HCT116 (cell line): ENCODE results near the gene SLC44A2. TPM values are rescaled to one million over a fixed set of nuclear protein-coding genes. Genes with fewer than 3 reads are reported as not detected.

Experiments used
- ATAC-seq: fragments of 200-7000 bp; cut with Tn5 transposase; 2 replicates; pipeline ENCODE4 v1.9.1; 2020; ENCODE audit warnings: mild to moderate bottlenecking, moderate library complexity
- BruUV-seq: library from RNA; stranded (reverse); fragments of 400-500 nt; replicated peaks from 2 replicates; lab custom pipeline; 2021; lab: Mats Ljungman, UMichigan
- CTCF ChIA-PET: fragments of 300-600 bp; sonication (Branson Sonifier 250); formaldehyde crosslinking; loops from one replicate; lab custom pipeline; 2021; ENCODE audit warnings: antibody characterized with exemption; lab: Charles Lee
- POLR2A ChIA-PET: fragments of 300-600, 350-600 bp; sonication (Branson Sonifier 250); formaldehyde crosslinking; loops from one replicate; lab custom pipeline; 2021; ENCODE audit warnings: antibody characterized with exemption; lab: Charles Lee
- RAD21 ChIA-PET, 2 experiments: fragments of 300-600 bp; sonication (Branson Sonifier 250); formaldehyde crosslinking; loops; one replicate each; lab custom pipeline; 2023; ENCODE audit warnings: low total read pairs in 2 of 2; ENCODE audit not compliant: uncharacterized antibody in 2 of 2, unreplicated experiment in 2 of 2, low non-redundant PET in 1 of 2; lab: Charles Lee
- DNase-seq: peaks from one replicate; pipeline ENCODE4 v3.0.0-alpha.2; 2010; ENCODE audit warnings: low read depth, low spot score
- H2AFZ ChIP-seq: fragments of 200-600 bp; shearing (Covaris generic), sonication (generic); 2 replicates; pipeline ENCODE4 v1.6.1; 2017; ENCODE audit warnings: low read depth, mixed run types, mixed read lengths, antibody characterized with exemption, low read length; ENCODE audit not compliant: poor library complexity, severe bottlenecking
- H3K27ac ChIP-seq: 2 replicates; pipeline ENCODE4 v1.5.1; 2012; ENCODE audit warnings: low read depth, low read length
- H3K27me3 ChIP-seq: fragments of 200-600 bp; sonication (generic); 2 replicates; pipeline ENCODE4 v1.6.1; 2016; ENCODE audit warnings: mixed run types, low read length, mixed read lengths; ENCODE audit not compliant: insufficient read depth
- H3K36me3 ChIP-seq, 2 experiments: fragments of 200-500 bp in 1 of 2; fragments of 200-600 bp in 1 of 2; sonication (Bioruptor generic) in 1 of 2; sonication (generic) in 1 of 2; 2 replicates each; pipeline versions ENCODE4 v1.5.1 to v1.6.1; 2014 to 2016; ENCODE audit warnings: low read length in 2 of 2, inconsistent platforms in 1 of 2, mixed read lengths in 1 of 2, mixed run types in 1 of 2; ENCODE audit not compliant: insufficient read depth in 2 of 2, control insufficient read depth in 1 of 2
- H3K4me1 ChIP-seq, 2 experiments: fragments of 200-600 bp in 1 of 2; sonication (generic) in 1 of 2; 2 replicates each; pipeline versions ENCODE4 v1.5.1 to v1.6.1; 2012 to 2017; ENCODE audit warnings: low read length in 2 of 2, inconsistent platforms in 1 of 2, mild to moderate bottlenecking in 1 of 2, mixed read lengths in 1 of 2, mixed run types in 1 of 2, moderate library complexity in 1 of 2; ENCODE audit not compliant: insufficient read depth in 2 of 2, control insufficient read depth in 1 of 2
- H3K4me2 ChIP-seq: fragments of 200-600 bp; sonication (generic); 2 replicates; pipeline ENCODE4 v1.6.1; 2017; ENCODE audit warnings: mixed run types, low read length, mixed read lengths
- H3K4me3 ChIP-seq, 2 experiments: fragments of 200-600 bp in 1 of 2; sonication (generic) in 1 of 2; replicated peaks in 1 of 2; 2 replicates each; pipeline ENCODE4 v1.5.1; 2011 to 2016; ENCODE audit warnings: low read length in 2 of 2, control low read depth in 1 of 2, low read depth in 1 of 2, mild to moderate bottlenecking in 1 of 2, mixed read lengths in 1 of 2, mixed run types in 1 of 2
- H3K79me2 ChIP-seq: fragments of 200-600 bp; sonication (generic); 2 replicates; pipeline ENCODE4 v1.6.1; 2017; ENCODE audit warnings: mild to moderate bottlenecking, mixed run types, low read length, moderate library complexity, mixed read lengths; ENCODE audit not compliant: insufficient read depth
- H3K9ac ChIP-seq: fragments of 200-600 bp; sonication (generic); 2 replicates; pipeline ENCODE4 v1.6.1; 2016; ENCODE audit warnings: low read length, mixed read lengths
- H3K9me2 ChIP-seq: fragments of 200-600 bp; sonication (generic), shearing (Covaris generic); 2 replicates; pipeline ENCODE4 v1.6.1; 2017; ENCODE audit warnings: mixed run types, mild to moderate bottlenecking, moderate library complexity; ENCODE audit not compliant: insufficient read depth
- H3K9me3 ChIP-seq, 2 experiments: fragments of 200-500 bp in 1 of 2; fragments of 200-600 bp in 1 of 2; sonication (Bioruptor generic) in 1 of 2; sonication (generic) in 1 of 2; 2 replicates each; pipeline ENCODE4 v1.6.1; 2014 to 2017; ENCODE audit warnings: low read length in 2 of 2, mixed read lengths in 2 of 2, inconsistent platforms in 1 of 2, low read depth in 1 of 2, mild to moderate bottlenecking in 1 of 2, mixed run types in 1 of 2, moderate library complexity in 1 of 2; ENCODE audit not compliant: control insufficient read depth in 1 of 2, insufficient read depth in 1 of 2
- H4K20me1 ChIP-seq: fragments of 200-600 bp; sonication (generic), shearing (Covaris generic); 2 replicates; pipeline ENCODE4 v1.6.1; 2017; ENCODE audit warnings: mixed run types, mild to moderate bottlenecking, moderate library complexity; ENCODE audit not compliant: insufficient read depth
- EGR1 ChIP-seq: IDR thresholded peaks from 2 replicates; pipeline ENCODE4 v1.6.1; 2012; ENCODE audit warnings: low read depth
- EZH2 ChIP-seq: fragments of 200-600 bp; sonication (generic); IDR thresholded peaks from 2 replicates; pipeline ENCODE4 v1.6.1; 2017; ENCODE audit warnings: antibody characterized with exemption, mixed run types
- FOSL1 ChIP-seq: IDR thresholded peaks from 2 replicates; pipeline ENCODE4 v1.6.1; 2012; ENCODE audit warnings: low read depth
- POLR2A ChIP-seq: IDR thresholded peaks from 2 replicates; pipeline ENCODE4 v1.7.0; 2011; ENCODE audit warnings: borderline replicate concordance; ENCODE audit not compliant: insufficient read depth, insufficient read length; ENCODE audit errors: extremely low read depth
- POLR2AphosphoS5 ChIP-seq: IDR thresholded peaks from 2 replicates; pipeline ENCODE4 v1.6.1; 2011; ENCODE audit warnings: mild to moderate bottlenecking, low read depth, low read length, moderate library complexity
- RAD21 ChIP-seq: IDR thresholded peaks from 2 replicates; pipeline ENCODE4 v1.6.1; 2012; ENCODE audit warnings: low read depth, mild to moderate bottlenecking
- SIN3A ChIP-seq: IDR thresholded peaks from 2 replicates; pipeline ENCODE4 v1.6.1; 2012; ENCODE audit warnings: low read depth
- SP1 ChIP-seq: IDR thresholded peaks from 2 replicates; pipeline ENCODE4 v1.6.1; 2012; ENCODE audit warnings: low read depth
- SRF ChIP-seq: IDR thresholded peaks from 2 replicates; pipeline ENCODE4 v1.6.1; 2012; ENCODE audit warnings: low read depth
- ZNF274 ChIP-seq: fragments of 200-500 bp; sonication (Bioruptor generic); IDR thresholded peaks from 2 replicates; pipeline ENCODE4 v1.6.1; 2014; ENCODE audit warnings: mild to moderate bottlenecking, low read depth, low read length, inconsistent platforms
- intact Hi-C: fragments of 100-400 bp; cut with micrococcal nuclease; formaldehyde crosslinking; loops from 2 replicates; pipeline ENCODE4 v1.10.0; 2022
- total RNA-seq: library from RNA; stranded (reverse); gene quantifications from one replicate; pipeline ENCODE4 v1.2.1, GENCODE V29; 2021; ENCODE audit not compliant: unreplicated experiment
- TF ChIP-seq, protein P1 (sequence below): IDR thresholded peaks from 2 replicates; pipeline ENCODE4 v1.6.1; 2012
- TF ChIP-seq, protein P2 (sequence below): IDR thresholded peaks from 2 replicates; pipeline ENCODE4 v1.6.1; 2011; ENCODE audit warnings: mild to moderate bottlenecking, low read length, moderate library complexity; ENCODE audit not compliant: insufficient replicate concordance; ENCODE audit errors: extremely low read depth

Gene SLC44A2
- total RNA-seq, 1 experiment from 2014 or later, result 90.9 TPM

DNA sequence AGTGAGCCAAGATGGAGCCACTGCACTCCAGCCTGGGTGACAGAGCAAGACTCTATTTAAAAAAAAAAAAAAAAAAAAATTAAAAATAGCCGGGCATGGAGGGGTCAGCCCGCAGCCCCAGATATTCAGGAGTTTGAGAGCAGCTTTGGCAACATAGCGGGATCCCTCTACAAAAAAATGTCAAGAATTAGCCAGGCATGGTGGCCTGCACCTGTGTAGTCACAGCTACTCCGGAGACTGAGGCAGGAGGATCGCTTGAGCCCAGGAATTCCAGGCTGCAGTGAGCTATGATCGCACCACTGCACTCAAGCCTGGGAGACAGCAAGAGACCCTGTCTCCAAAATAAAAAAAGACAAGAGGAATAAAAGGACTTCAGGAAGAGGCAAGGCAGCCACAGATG is 39.0 kb upstream of the SLC44A2 start:
- Histone ChIP-seq H2AFZ (no peak overlapping the region), H3K36me3 (peaks cover 3% of the 10 kb centered on the region in 2 experiments; a peak in 1 of 4 replicates), H3K27ac (peak overlapping the region; percentile 67), H3K4me3 (peak overlapping the region; percentile 76 to 86), H3K4me1 (peaks cover 0 to 12% of the 10 kb centered on the region in 2 experiments; a peak in 1 of 4 replicates), H3K27me3 (no peaks in the 10 kb centered on the region), H3K9me2 (peaks cover 6% of the 10 kb centered on the region; the same call in 1 of the 2 replicates), H4K20me1 (no peaks in the 10 kb centered on the region), H3K79me2 (peaks cover 4% of the 10 kb centered on the region; the same call in 1 of the 2 replicates), H3K4me2 (peak overlapping the region; percentile 87), H3K9ac (peak overlapping the region; percentile 78), H3K9me3 (no peaks in the 10 kb centered on the region)
- ChIA-PET POLR2A (interaction anchor here (1.0 kb wide), 1 partner anchor 57 kb away, joined by 4 read pairs; no protein-coding TSS in a partner anchor), RAD21 (interaction anchor here in 1 of 2 experiments (0.7 kb wide), 1 partner anchor 81 kb away, joined by 3 read pairs; no protein-coding TSS in a partner anchor), CTCF (interaction anchor here (0.9 to 2.6 kb wide), 2 partner anchors 13 to 58 kb away, joined by 3 to 9 read pairs; no protein-coding TSS in a partner anchor)
- ATAC-seq (no peak), DNase-seq (no peak)
- TF ChIP-seq EGR1 (no peak), RAD21 (no peak), SRF (no peak), POLR2A (no peak), FOSL1 (no peak), ZNF274 (no peak), EZH2 (no peak)
- BruUV-seq, result no TSS peak
- intact Hi-C loops, result no loop called here

GRCh38 chr19:10587022-10587838 is 38.1 kb upstream of the SLC44A2 start, which contains the start of gene AP1M2:
TSS of gene AP1M2 (minus strand) at chr19:10587312. CDS start at chr19:10587231, 81 bp downstream.
- intact Hi-C loops, result no loop called here
- peak within 1 kb of the TSS; percentile 76 to 86 for H3K4me3 ChIP-seq
- ChIA-PET POLR2A (no interaction called here), RAD21 (interaction anchor here in 1 of 2 experiments (0.7 kb wide), 1 partner anchor 82 kb away, joined by 3 read pairs; no protein-coding TSS in a partner anchor), CTCF (interaction anchor here (2.6 kb wide), 1 partner anchor 58 kb away, joined by 9 read pairs; no protein-coding TSS in a partner anchor)
- H4K20me1 ChIP-seq, result no peaks in the 10 kb centered on the region
- H3K27ac ChIP-seq, result peak within 1 kb of the TSS; percentile 67
- H2AFZ ChIP-seq, result peak within 1 kb of the TSS; percentile 89
- H3K9me3 ChIP-seq, result no peaks in the 10 kb centered on the region
- peak within 1 kb of the TSS; percentile 87 for H3K4me2 ChIP-seq
- H3K79me2 ChIP-seq, result peaks cover 4% of the 10 kb centered on the region; the same call in 1 of the 2 replicates
- no TSS peak for BruUV-seq
- DNase-seq (peak; percentile 42), ATAC-seq (peak; percentile 90)
- peaks cover 0 to 3% of the 10 kb centered on the region in 2 experiments; a peak in 1 of 4 replicates for H3K36me3 ChIP-seq
- peaks cover 6% of the 10 kb centered on the region; the same call in 1 of the 2 replicates for H3K9me2 ChIP-seq
- H3K9ac ChIP-seq, result peak within 1 kb of the TSS; percentile 78
- H3K4me1 ChIP-seq, result peaks cover 0 to 12% of the 10 kb centered on the region in 2 experiments; a peak in 1 of 4 replicates
- H3K27me3 ChIP-seq, result no peaks in the 10 kb centered on the region
- TF ChIP-seq, protein P1, sequence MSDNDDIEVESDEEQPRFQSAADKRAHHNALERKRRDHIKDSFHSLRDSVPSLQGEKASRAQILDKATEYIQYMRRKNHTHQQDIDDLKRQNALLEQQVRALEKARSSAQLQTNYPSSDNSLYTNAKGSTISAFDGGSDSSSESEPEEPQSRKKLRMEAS, result peak; percentile 87
- TF ChIP-seq SIN3A (peak; percentile 34; the same call in 1 of the 2 replicates), SP1 (peak; percentile 34; the same call in 1 of the 2 replicates), POLR2AphosphoS5 (peak; percentile 83)
- TF ChIP-seq, protein P2, sequence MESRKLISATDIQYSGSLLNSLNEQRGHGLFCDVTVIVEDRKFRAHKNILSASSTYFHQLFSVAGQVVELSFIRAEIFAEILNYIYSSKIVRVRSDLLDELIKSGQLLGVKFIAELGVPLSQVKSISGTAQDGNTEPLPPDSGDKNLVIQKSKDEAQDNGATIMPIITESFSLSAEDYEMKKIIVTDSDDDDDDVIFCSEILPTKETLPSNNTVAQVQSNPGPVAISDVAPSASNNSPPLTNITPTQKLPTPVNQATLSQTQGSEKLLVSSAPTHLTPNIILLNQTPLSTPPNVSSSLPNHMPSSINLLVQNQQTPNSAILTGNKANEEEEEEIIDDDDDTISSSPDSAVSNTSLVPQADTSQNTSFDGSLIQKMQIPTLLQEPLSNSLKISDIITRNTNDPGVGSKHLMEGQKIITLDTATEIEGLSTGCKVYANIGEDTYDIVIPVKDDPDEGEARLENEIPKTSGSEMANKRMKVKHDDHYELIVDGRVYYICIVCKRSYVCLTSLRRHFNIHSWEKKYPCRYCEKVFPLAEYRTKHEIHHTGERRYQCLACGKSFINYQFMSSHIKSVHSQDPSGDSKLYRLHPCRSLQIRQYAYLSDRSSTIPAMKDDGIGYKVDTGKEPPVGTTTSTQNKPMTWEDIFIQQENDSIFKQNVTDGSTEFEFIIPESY, result no peak
